Sigmoid colon (tissue), 3 donors: ENCODE data around the gene GMDS.

ENCODE experiments used
- POLR2A ChIP-seq, 2 donors: fragments of 450-650 bp; IDR thresholded peaks; one replicate each; pipeline ENCODE4 v1.6.1; 2016; ENCODE audit warnings: antibody characterized with exemption in 2 of 2, mild to moderate bottlenecking in 2 of 2, moderate library complexity in 2 of 2
- TF ChIP-seq, protein P1 (sequence below), 4 experiments: fragments of 450-650 bp in 3 of 4; fragments of 200-600 bp in 1 of 4; IDR thresholded peaks; one replicate each; pipeline ENCODE4 v1.5.1; 2016 to 2019; ENCODE audit warnings: antibody characterized with exemption in 4 of 4, mild to moderate bottlenecking in 3 of 4, moderate library complexity in 2 of 4

GRCh38 chr6:2266031-2266795 is 20.8 kb upstream of the GMDS start:
- TF ChIP-seq POLR2A (IDR thresholded peaks at IDR 0.05) = no peak
- TF ChIP-seq, protein P1, sequence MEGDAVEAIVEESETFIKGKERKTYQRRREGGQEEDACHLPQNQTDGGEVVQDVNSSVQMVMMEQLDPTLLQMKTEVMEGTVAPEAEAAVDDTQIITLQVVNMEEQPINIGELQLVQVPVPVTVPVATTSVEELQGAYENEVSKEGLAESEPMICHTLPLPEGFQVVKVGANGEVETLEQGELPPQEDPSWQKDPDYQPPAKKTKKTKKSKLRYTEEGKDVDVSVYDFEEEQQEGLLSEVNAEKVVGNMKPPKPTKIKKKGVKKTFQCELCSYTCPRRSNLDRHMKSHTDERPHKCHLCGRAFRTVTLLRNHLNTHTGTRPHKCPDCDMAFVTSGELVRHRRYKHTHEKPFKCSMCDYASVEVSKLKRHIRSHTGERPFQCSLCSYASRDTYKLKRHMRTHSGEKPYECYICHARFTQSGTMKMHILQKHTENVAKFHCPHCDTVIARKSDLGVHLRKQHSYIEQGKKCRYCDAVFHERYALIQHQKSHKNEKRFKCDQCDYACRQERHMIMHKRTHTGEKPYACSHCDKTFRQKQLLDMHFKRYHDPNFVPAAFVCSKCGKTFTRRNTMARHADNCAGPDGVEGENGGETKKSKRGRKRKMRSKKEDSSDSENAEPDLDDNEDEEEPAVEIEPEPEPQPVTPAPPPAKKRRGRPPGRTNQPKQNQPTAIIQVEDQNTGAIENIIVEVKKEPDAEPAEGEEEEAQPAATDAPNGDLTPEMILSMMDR (IDR thresholded peaks at IDR 0.05) = no peak
